ENCODE results near the gene F2RL2.

F2RL2 gene

GRCh38 chr5:76669245-76669644 is 46.0 kb upstream of the F2RL2 start:
- Histone ChIP-seq H3K36me3 (ENCODE audit: low read length) (no peaks in the 10 kb centered on the region), H3K4me3 (ENCODE audit: insufficient read depth, low read length, poor library complexity, severe bottlenecking) (no peak overlapping the region), H4K20me1 (ENCODE audit: low read depth, low read length) (no peaks in the 10 kb centered on the region)

GRCh38 chr5:76667495-76667894 is 44.3 kb upstream of the F2RL2 start:
- H3K4me2 ChIP-seq (ENCODE audit: low read depth, low read length, poor library complexity, severe bottlenecking) = no peak overlapping the region
- TF ChIP-seq CTCF (IDR thresholded peaks at IDR 0.05; ENCODE audit: insufficient read depth, low read length, poor library complexity, severe bottlenecking) (no peak), EZH2phosphoT487 (conservative IDR thresholded peaks at IDR 0.05; ENCODE audit: low read length) (no peak)
- no peaks in the 10 kb centered on the region for H3K9me3 ChIP-seq (ENCODE audit: insufficient read depth, low read length)
- H3K27me3 ChIP-seq (ENCODE audit: low read length) = no peaks in the 10 kb centered on the region
- no peaks in the 10 kb centered on the region for H3K79me2 ChIP-seq (ENCODE audit: insufficient read depth, low read length)
- H3K9me2 ChIP-seq (replicated peaks; ENCODE audit: insufficient read depth, low read length) = no peaks in the 10 kb centered on the region
- H2AFZ ChIP-seq (ENCODE audit: low read depth, low read length, severe bottlenecking) = no peak overlapping the region
- no peaks in the 10 kb centered on the region for H4K20me1 ChIP-seq (ENCODE audit: low read depth, low read length)
- no peaks in the 10 kb centered on the region for H3K36me3 ChIP-seq (ENCODE audit: low read length)
- no peak overlapping the region for H3K27ac ChIP-seq (ENCODE audit: low read depth, low read length)
- no peaks in the 10 kb centered on the region for H3F3A ChIP-seq (ENCODE audit: insufficient read depth)
- no peak overlapping the region for H3K9ac ChIP-seq (ENCODE audit: low read length)
- H3K4me3 ChIP-seq (ENCODE audit: insufficient read depth, low read length, poor library complexity, severe bottlenecking) = no peak overlapping the region

More at GRCh38 chr5:76669245-76669644, 46.0 kb upstream of the F2RL2 start:
- Histone ChIP-seq H3K9ac (ENCODE audit: low read length) (no peak overlapping the region), H3K9me2 (replicated peaks; ENCODE audit: insufficient read depth, low read length) (no peaks in the 10 kb centered on the region), H3F3A (ENCODE audit: insufficient read depth) (no peaks in the 10 kb centered on the region), H3K27ac (ENCODE audit: low read depth, low read length) (no peak overlapping the region), H3K4me2 (ENCODE audit: low read depth, low read length, poor library complexity, severe bottlenecking) (no peak overlapping the region), H3K79me2 (ENCODE audit: insufficient read depth, low read length) (no peaks in the 10 kb centered on the region), H3K27me3 (ENCODE audit: low read length) (no peaks in the 10 kb centered on the region), H3K9me3 (ENCODE audit: insufficient read depth, low read length) (no peaks in the 10 kb centered on the region), H2AFZ (ENCODE audit: low read depth, low read length, severe bottlenecking) (no peak overlapping the region)
- TF ChIP-seq CTCF (IDR thresholded peaks at IDR 0.05; ENCODE audit: insufficient read depth, low read length, poor library complexity, severe bottlenecking) = no peak
- no peak for TF ChIP-seq EZH2phosphoT487 (conservative IDR thresholded peaks at IDR 0.05; ENCODE audit: low read length)

GRCh38 chr5:76664079-76664478 is 40.9 kb upstream of the F2RL2 start:
- Histone ChIP-seq H3K36me3 (ENCODE audit: low read length) (no peaks in the 10 kb centered on the region), H3K79me2 (ENCODE audit: insufficient read depth, low read length) (no peaks in the 10 kb centered on the region), H4K20me1 (ENCODE audit: low read depth, low read length) (no peaks in the 10 kb centered on the region), H3F3A (ENCODE audit: insufficient read depth) (no peaks in the 10 kb centered on the region), H3K9me3 (ENCODE audit: insufficient read depth, low read length) (no peaks in the 10 kb centered on the region), H3K9me2 (replicated peaks; ENCODE audit: insufficient read depth, low read length) (no peaks in the 10 kb centered on the region), H3K27ac (ENCODE audit: low read depth, low read length) (no peak overlapping the region), H3K27me3 (ENCODE audit: low read length) (no peaks in the 10 kb centered on the region), H2AFZ (ENCODE audit: low read depth, low read length, severe bottlenecking) (no peak overlapping the region), H3K9ac (ENCODE audit: low read length) (no peak overlapping the region), H3K4me3 (ENCODE audit: insufficient read depth, low read length, poor library complexity, severe bottlenecking) (no peak overlapping the region), H3K4me2 (ENCODE audit: low read depth, low read length, poor library complexity, severe bottlenecking) (no peak overlapping the region)
- TF ChIP-seq CTCF (IDR thresholded peaks at IDR 0.05; ENCODE audit: insufficient read depth, low read length, poor library complexity, severe bottlenecking) (no peak), EZH2phosphoT487 (conservative IDR thresholded peaks at IDR 0.05; ENCODE audit: low read length) (no peak)

Measured in SU-DHL-6 (cell line).